SU-DHL-6 (cell line): ENCODE measurements around the gene ADCY6.

Experiments used
- CTCF ChIP-seq: fragments of 200-600 bp; sonication (generic); IDR thresholded peaks from one replicate; pipeline ENCODE4 v1.5.1; 2017; ENCODE audit warnings: antibody characterized with exemption, mild to moderate bottlenecking, low read length, moderate library complexity; ENCODE audit not compliant: insufficient read depth, poor library complexity, severe bottlenecking
- EZH2phosphoT487 ChIP-seq: fragments of 200-600 bp; sonication (generic), shearing (Covaris generic); conservative IDR thresholded peaks from 2 replicates; pipeline ENCODE4 v1.6.1; 2018; ENCODE audit warnings: mild to moderate bottlenecking, antibody characterized with exemption, low read length, moderate library complexity, mixed read lengths

DNA sequence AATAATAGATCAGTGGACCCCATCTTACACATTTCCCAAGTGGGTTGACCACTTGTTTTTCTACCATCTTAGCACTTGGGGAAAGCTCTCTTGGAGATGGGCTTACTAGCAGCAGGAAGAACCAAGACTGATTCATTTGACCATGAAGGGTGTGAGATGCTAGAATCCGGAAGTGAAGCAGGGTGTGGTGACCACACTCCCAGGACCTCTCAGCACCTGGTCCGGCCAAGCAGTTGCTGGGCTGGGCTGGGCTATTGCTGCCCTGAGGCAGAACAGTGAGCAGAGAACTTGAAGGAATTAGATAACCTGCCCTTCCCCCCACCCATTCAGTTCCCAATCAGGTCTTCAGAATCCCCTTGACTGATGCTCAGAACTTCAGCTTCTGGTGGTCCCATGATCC is 24.4 kb downstream of the ADCY6 start:
- TF ChIP-seq CTCF (no peak), EZH2phosphoT487 (no peak)
